Suprapubic skin (tissue), 4 donors: Measurements from ENCODE around the gene ADRA2C. TPM values are rescaled to one million over a fixed set of nuclear protein-coding genes. Genes with fewer than 3 reads are reported as not detected.

ENCODE experiments used
- DNase-seq, 2 donors: peaks; one replicate each; pipeline ENCODE4 v3.0.0-alpha.2; 2019; ENCODE audit warnings: low spot score in 2 of 2
- H3K27ac ChIP-seq: fragments of 200-600 bp; sonication (generic); one replicate; pipeline ENCODE4 v1.5.1; 2019
- H3K27me3 ChIP-seq: fragments of 200-600 bp; sonication (generic); one replicate; pipeline ENCODE4 v1.5.1; 2019
- H3K36me3 ChIP-seq: fragments of 200-600 bp; sonication (generic); one replicate; pipeline ENCODE4 v1.5.1; 2019
- H3K4me1 ChIP-seq: fragments of 200-600 bp; sonication (generic); one replicate; pipeline ENCODE4 v1.5.1; 2019
- H3K4me3 ChIP-seq: fragments of 200-600 bp; sonication (generic); one replicate; pipeline ENCODE4 v1.5.1; 2019; ENCODE audit warnings: mild to moderate bottlenecking
- H3K9me3 ChIP-seq: fragments of 200-600 bp; sonication (generic); one replicate; pipeline ENCODE4 v1.5.1; 2019
- EP300 ChIP-seq: sonication (generic); formaldehyde crosslinking; IDR thresholded peaks from one replicate; pipeline ENCODE4 v1.6.1; 2017; ENCODE audit warnings: antibody characterized with exemption
- POLR2A ChIP-seq, 2 donors: fragments of 450-650 bp; IDR thresholded peaks; one replicate each; pipeline ENCODE4 v1.6.1; 2017; ENCODE audit warnings: antibody characterized with exemption in 2 of 2, mild to moderate bottlenecking in 2 of 2, moderate library complexity in 2 of 2
- POLR2AphosphoS5 ChIP-seq, 3 donors: sonication (generic); formaldehyde crosslinking; IDR thresholded peaks; one replicate each; pipeline ENCODE4 v1.6.1; 2017; ENCODE audit warnings: antibody characterized with exemption in 3 of 3
- WGBS: methylation state at CpG from one replicate; pipeline ENCODE4 v1.1.5; 2018; 5-methylcytosine and 5-hydroxymethylcytosine counted together
- total RNA-seq, 4 donors: library from RNA; depleted of rRNA; stranded (reverse); fragments of >200 nt; gene quantifications; one replicate each; pipeline ENCODE4 v1.1.0, GENCODE V29; 2016
- TF ChIP-seq, protein P1 (sequence below), 2 donors: fragments of 200-600 bp in 1 of 2; fragments of 450-650 bp in 1 of 2; sonication (generic) in 1 of 2; IDR thresholded peaks; one replicate each; pipeline ENCODE4 v1.5.1; 2016 to 2019; ENCODE audit warnings: antibody characterized with exemption in 2 of 2, mild to moderate bottlenecking in 1 of 2, moderate library complexity in 1 of 2

The ADRA2C gene
- total RNA-seq, 4 donors from 2014 or later = 2.6 to 5.3 (median 4.0) TPM

DNA sequence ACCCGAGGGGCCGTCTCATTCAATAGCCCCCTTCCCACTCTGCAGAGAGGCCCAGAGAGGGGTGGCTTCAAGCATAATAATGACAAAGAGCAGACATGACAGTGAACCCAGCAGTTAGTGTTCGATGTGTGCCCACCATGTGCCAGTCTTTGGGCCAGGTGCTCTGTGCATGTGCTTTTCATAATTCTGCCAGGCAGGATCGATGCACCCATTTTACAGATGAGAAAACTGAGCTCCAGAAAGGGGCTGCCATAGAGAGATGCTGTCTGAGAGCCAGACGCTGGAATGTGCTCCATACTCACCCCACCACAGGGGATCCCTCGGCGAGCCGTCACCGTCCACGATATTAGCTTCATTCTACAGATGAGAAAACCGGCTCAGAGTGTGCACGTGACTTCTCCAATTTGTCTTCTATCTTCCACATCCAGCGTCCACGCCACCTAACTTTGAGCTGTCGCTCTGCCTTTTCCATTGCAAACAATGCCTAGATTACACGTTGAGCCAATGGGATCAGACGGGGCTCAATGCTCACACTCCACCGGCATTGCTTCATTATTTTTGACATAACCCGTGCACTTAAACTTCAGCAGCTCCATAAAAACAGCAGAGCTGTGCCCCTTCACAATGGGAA lies 8.2 kb downstream of the ADRA2C start:
- Histone ChIP-seq H3K9me3 (no peaks in the 10 kb centered on the region), H3K27ac (no peak overlapping the region), H3K4me1 (no peaks in the 10 kb centered on the region), H3K36me3 (no peaks in the 10 kb centered on the region), H3K4me3 (no peak overlapping the region), H3K27me3 (peaks cover 49% of the 10 kb centered on the region)
- TF ChIP-seq EP300 (no peak), POLR2AphosphoS5 (IDR thresholded peaks at IDR 0.05) (no peak), POLR2A (IDR thresholded peaks at IDR 0.05) (no peak)
- TF ChIP-seq, protein P1, sequence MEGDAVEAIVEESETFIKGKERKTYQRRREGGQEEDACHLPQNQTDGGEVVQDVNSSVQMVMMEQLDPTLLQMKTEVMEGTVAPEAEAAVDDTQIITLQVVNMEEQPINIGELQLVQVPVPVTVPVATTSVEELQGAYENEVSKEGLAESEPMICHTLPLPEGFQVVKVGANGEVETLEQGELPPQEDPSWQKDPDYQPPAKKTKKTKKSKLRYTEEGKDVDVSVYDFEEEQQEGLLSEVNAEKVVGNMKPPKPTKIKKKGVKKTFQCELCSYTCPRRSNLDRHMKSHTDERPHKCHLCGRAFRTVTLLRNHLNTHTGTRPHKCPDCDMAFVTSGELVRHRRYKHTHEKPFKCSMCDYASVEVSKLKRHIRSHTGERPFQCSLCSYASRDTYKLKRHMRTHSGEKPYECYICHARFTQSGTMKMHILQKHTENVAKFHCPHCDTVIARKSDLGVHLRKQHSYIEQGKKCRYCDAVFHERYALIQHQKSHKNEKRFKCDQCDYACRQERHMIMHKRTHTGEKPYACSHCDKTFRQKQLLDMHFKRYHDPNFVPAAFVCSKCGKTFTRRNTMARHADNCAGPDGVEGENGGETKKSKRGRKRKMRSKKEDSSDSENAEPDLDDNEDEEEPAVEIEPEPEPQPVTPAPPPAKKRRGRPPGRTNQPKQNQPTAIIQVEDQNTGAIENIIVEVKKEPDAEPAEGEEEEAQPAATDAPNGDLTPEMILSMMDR (IDR thresholded peaks at IDR 0.05) = no peak
- 76% methylated on average over 19 of the region's 19 CpGs for WGBS
- DNase-seq = no peak

GRCh38 chr4:3775005-3775404 lies 8.8 kb downstream of the ADRA2C start:
- TF ChIP-seq POLR2A (IDR thresholded peaks at IDR 0.05) (no peak), POLR2AphosphoS5 (IDR thresholded peaks at IDR 0.05) (no peak), EP300 (no peak)
- TF ChIP-seq, protein P1 (IDR thresholded peaks at IDR 0.05) = no peak
- Histone ChIP-seq H3K27me3 (peaks cover 46% of the 10 kb centered on the region), H3K9me3 (no peaks in the 10 kb centered on the region), H3K4me3 (no peak overlapping the region), H3K27ac (no peak overlapping the region), H3K36me3 (no peaks in the 10 kb centered on the region), H3K4me1 (no peaks in the 10 kb centered on the region)
- WGBS = 61% methylated on average over 13 of the region's 16 CpGs
- DNase-seq = no peak

DNA sequence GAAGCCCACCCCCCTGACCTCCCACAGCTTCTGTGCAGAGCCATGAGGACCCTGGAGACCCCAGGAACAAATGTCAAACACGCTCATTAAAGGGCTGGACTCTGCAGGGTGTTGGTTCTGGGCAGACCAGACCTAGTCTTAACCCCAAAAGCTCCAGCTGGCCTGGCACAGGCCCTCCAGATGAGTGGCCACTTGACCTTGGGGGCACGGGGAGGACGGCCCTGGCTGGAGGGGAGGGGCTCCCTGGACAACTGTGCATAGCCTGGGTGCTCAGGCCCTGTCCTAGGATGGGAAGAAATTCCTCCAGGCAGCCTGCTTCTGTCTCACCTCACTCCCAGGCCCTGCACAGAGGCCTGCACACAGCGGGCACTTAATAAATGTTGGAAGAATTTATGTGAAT lies 9.4 kb downstream of the ADRA2C start:
- no peaks in the 10 kb centered on the region for H3K4me1 ChIP-seq
- WGBS = 80% methylated on average over 1 of the region's 4 CpGs

DNA sequence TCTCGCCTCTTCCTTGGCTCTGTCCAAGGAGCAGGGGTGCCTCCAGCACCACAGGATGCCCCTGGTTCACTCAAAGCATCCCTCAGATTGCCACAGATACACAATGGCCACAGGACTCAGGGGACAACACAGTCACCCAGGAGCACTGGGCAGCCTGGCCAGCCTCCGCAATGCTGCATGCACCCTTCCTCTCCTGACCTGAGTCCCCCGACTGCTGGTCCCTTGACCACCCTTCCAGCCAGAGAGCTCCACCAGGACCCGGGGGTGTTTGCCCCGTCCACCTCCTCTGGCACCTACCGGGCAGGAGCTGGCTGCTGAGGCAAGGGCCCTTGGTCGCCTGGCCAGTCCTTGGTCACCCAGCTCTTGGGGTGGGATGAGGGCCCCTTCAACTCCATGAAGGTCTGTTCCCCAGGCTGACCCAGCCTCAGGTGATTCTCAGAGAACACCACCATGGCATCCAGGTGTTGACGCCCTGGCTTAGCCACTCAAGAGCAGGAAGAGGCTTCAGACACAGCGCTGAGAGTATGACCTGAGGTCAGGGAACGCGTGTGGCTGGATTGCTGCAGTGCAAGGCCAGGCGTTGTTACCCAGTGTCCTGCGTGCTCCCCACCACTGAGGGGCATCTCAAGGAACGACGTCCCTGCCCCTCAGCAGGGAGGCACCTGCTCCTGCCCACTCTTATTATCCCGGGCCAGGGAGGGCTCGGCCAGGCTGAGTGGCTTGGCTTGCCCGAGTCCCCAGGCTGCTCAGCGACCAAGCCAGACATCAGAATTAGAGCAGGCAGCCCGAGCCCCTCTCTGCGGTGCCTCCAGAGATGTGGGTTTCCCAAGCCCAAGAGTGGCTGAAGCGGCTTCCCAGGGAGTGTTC lies 10.2 kb downstream of the ADRA2C start:
- no peaks in the 10 kb centered on the region for H3K9me3 ChIP-seq
- H3K4me1 ChIP-seq = no peaks in the 10 kb centered on the region
- TF ChIP-seq EP300 (no peak), POLR2AphosphoS5 (IDR thresholded peaks at IDR 0.05) (no peak), POLR2A (IDR thresholded peaks at IDR 0.05) (no peak)
- TF ChIP-seq, protein P1 (IDR thresholded peaks at IDR 0.05) = no peak
- WGBS = 83% methylated on average over 18 of the region's 22 CpGs
- DNase-seq = no peak
- peaks cover 43% of the 10 kb centered on the region for H3K27me3 ChIP-seq
- no peak overlapping the region for H3K4me3 ChIP-seq
- no peak overlapping the region for H3K27ac ChIP-seq
- H3K36me3 ChIP-seq = no peaks in the 10 kb centered on the region

More for the DNA sequence above, 9.4 kb downstream of the ADRA2C start:
- Histone ChIP-seq H3K27me3 (peaks cover 43% of the 10 kb centered on the region), H3K4me3 (no peak overlapping the region), H3K9me3 (no peaks in the 10 kb centered on the region), H3K27ac (no peak overlapping the region), H3K36me3 (no peaks in the 10 kb centered on the region)
- no peak for DNase-seq
- TF ChIP-seq EP300 (no peak), POLR2AphosphoS5 (IDR thresholded peaks at IDR 0.05) (no peak)

GRCh38 chr4:3777033-3777390 lies 10.8 kb downstream of the ADRA2C start:
- TF ChIP-seq POLR2A (IDR thresholded peaks at IDR 0.05) (no peak), EP300 (no peak), POLR2AphosphoS5 (IDR thresholded peaks at IDR 0.05) (no peak)
- TF ChIP-seq, protein P1 (IDR thresholded peaks at IDR 0.05) = no peak
- no peak overlapping the region for H3K4me3 ChIP-seq
- H3K36me3 ChIP-seq = no peaks in the 10 kb centered on the region
- H3K27ac ChIP-seq = no peak overlapping the region
- H3K9me3 ChIP-seq = no peaks in the 10 kb centered on the region
- WGBS = 80% methylated on average over 3 of the region's 5 CpGs
- H3K27me3 ChIP-seq = peaks cover 43% of the 10 kb centered on the region
- no peak for DNase-seq
- no peaks in the 10 kb centered on the region for H3K4me1 ChIP-seq
